Endothelial cell (in vitro differentiated cells): Measurements from ENCODE around the gene MKNK2. TPM values are rescaled to one million over a fixed set of nuclear protein-coding genes. Genes with fewer than 3 reads are reported as not detected.

Experiments
- DNase-seq: peaks from one replicate; pipeline ENCODE4 v3.0.0; 2021; ENCODE audit warnings: low spot score
- H3K27ac Mint-ChIP-seq: one replicate; pipeline ENCODE4 v1.8.0; 2021; ENCODE audit warnings: mixed read lengths, inconsistent platforms; ENCODE audit not compliant: unreplicated experiment
- H3K27me3 Mint-ChIP-seq: one replicate; pipeline ENCODE4 v1.8.0; 2021; ENCODE audit warnings: mild to moderate bottlenecking, moderate library complexity, mixed read lengths, inconsistent platforms; ENCODE audit not compliant: unreplicated experiment
- H3K36me3 Mint-ChIP-seq: one replicate; pipeline ENCODE4 v1.8.0; 2021; ENCODE audit warnings: mild to moderate bottlenecking, low read depth, mixed read lengths, inconsistent platforms; ENCODE audit not compliant: unreplicated experiment
- H3K4me1 Mint-ChIP-seq: one replicate; pipeline ENCODE4 v1.8.0; 2021; ENCODE audit warnings: mild to moderate bottlenecking, mixed read lengths, inconsistent platforms; ENCODE audit not compliant: unreplicated experiment
- H3K4me3 Mint-ChIP-seq: one replicate; pipeline ENCODE4 v1.8.0; 2021; ENCODE audit warnings: mild to moderate bottlenecking, mixed read lengths, inconsistent platforms; ENCODE audit not compliant: unreplicated experiment
- H3K9me3 Mint-ChIP-seq: one replicate; pipeline ENCODE4 v1.8.0; 2021; ENCODE audit warnings: mixed read lengths, inconsistent platforms; ENCODE audit not compliant: unreplicated experiment
- CTCF ChIP-seq: fragments of 200-600 bp; sonication (generic); IDR thresholded peaks from one replicate; pipeline ENCODE4 v1.5.0; 2021; ENCODE audit warnings: antibody characterized with exemption; ENCODE audit not compliant: unreplicated experiment
- total RNA-seq: library from RNA; stranded (reverse); fragmentation: NEBNext Ultra II Directional; extraction: Animal tissue kit (Norgen Biotek cat#: 25700); gene quantifications from one replicate; pipeline ENCODE4 v1.2.1, GENCODE V29; 2021; ENCODE audit not compliant: unreplicated experiment

MKNK2 gene
- total RNA-seq, 1 donor from 2014 or later: 228 TPM

GRCh38 chr19:2056837-2057192 lies 5.8 kb upstream of the MKNK2 start:
- Mint-ChIP-seq H3K4me1 (peaks cover 19% of the 10 kb centered on the region), H3K27me3 (peaks cover 10% of the 10 kb centered on the region), H3K27ac (no peak overlapping the region), H3K36me3 (no peaks in the 10 kb centered on the region), H3K4me3 (no peak overlapping the region), H3K9me3 (no peaks in the 10 kb centered on the region)
- DNase-seq: no peak
- TF ChIP-seq CTCF: no peak

- Mint-ChIP-seq H3K9me3 (no peaks in the 10 kb centered on the region), H3K27ac (no peak overlapping the region), H3K4me3 (no peak overlapping the region), H3K36me3 (no peaks in the 10 kb centered on the region), H3K27me3 (peaks cover 12% of the 10 kb centered on the region), H3K4me1 (peaks cover 17% of the 10 kb centered on the region)
- DNase-seq: no peak
- no peak for TF ChIP-seq CTCF
Measured at GRCh38 chr19:2055931-2056836, 5.1 kb upstream of the MKNK2 start.

GRCh38 chr19:2054763-2055162 lies 3.7 kb upstream of the MKNK2 start:
- Mint-ChIP-seq H3K36me3 (no peaks in the 10 kb centered on the region), H3K4me1 (peaks cover 8% of the 10 kb centered on the region), H3K27me3 (peaks cover 10% of the 10 kb centered on the region), H3K9me3 (no peaks in the 10 kb centered on the region), H3K4me3 (no peak overlapping the region), H3K27ac (no peak overlapping the region)
- no peak for TF ChIP-seq CTCF
- no peak for DNase-seq

- Mint-ChIP-seq H3K27ac (no peak overlapping the region), H3K36me3 (no peaks in the 10 kb centered on the region), H3K4me1 (peaks cover 12% of the 10 kb centered on the region), H3K4me3 (no peak overlapping the region), H3K9me3 (no peaks in the 10 kb centered on the region), H3K27me3 (peaks cover 7% of the 10 kb centered on the region)
- no peak for DNase-seq
- no peak for TF ChIP-seq CTCF
Measured at GRCh38 chr19:2053601-2054389, 2.8 kb upstream of the MKNK2 start.
